ENCODE data around the gene CHST11. TPM values are rescaled to one million over a fixed set of nuclear protein-coding genes. Genes with fewer than 3 reads are reported as not detected.

The CHST11 gene
- total and polyA plus RNA-seq, 10 of the 15 experiments (the other 5 are each of a cell fraction or from before 2014, with no cell fraction given) = 1.9 to 38.1 (median 17.2) TPM

DNA sequence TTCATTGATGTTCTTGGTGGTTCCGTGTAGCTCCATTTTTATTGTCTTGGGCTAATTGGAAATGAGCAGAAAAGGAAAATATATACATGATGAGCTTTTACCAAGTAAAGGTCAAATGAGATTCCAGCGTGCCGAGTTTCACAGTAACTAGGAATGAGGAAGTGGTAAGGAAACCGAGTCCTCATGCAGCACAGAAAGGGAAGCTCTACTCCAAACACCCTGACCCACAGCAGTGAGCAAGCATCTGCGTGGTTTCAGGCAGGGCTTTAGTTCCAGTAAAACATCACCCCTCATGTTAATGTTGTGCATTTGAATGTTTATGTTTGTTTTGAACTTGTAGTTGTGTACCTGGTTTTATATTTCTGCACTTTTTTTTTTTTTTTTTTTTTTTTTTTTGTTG lies 293.3 kb downstream of the CHST11 start (continued):
- TF ChIP-seq, protein P1, sequence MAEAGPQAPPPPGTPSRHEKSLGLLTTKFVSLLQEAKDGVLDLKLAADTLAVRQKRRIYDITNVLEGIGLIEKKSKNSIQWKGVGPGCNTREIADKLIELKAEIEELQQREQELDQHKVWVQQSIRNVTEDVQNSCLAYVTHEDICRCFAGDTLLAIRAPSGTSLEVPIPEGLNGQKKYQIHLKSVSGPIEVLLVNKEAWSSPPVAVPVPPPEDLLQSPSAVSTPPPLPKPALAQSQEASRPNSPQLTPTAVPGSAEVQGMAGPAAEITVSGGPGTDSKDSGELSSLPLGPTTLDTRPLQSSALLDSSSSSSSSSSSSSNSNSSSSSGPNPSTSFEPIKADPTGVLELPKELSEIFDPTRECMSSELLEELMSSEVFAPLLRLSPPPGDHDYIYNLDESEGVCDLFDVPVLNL (IDR thresholded peaks at IDR 0.05; ENCODE audit: low read depth, low read length) = no peak
- TF ChIP-seq ZNF274 (IDR thresholded peaks at IDR 0.05; ENCODE audit: insufficient read depth, insufficient read length) = no peak
- TF ChIP-seq, protein P2, sequence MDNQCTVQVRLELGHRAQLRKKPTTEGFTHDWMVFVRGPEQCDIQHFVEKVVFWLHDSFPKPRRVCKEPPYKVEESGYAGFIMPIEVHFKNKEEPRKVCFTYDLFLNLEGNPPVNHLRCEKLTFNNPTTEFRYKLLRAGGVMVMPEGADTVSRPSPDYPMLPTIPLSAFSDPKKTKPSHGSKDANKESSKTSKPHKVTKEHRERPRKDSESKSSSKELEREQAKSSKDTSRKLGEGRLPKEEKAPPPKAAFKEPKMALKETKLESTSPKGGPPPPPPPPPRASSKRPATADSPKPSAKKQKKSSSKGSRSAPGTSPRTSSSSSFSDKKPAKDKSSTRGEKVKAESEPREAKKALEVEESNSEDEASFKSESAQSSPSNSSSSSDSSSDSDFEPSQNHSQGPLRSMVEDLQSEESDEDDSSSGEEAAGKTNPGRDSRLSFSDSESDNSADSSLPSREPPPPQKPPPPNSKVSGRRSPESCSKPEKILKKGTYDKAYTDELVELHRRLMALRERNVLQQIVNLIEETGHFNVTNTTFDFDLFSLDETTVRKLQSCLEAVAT (IDR thresholded peaks at IDR 0.05) = no peak
- TF ChIP-seq CUX1 (IDR thresholded peaks at IDR 0.05; ENCODE audit: insufficient replicate concordance, low read depth, low read length) = no peak
- peak; percentile 47 to 57; a peak in 3 of 4 replicates for TF ChIP-seq IKZF2 (IDR thresholded peaks at IDR 0.05)
- TF ChIP-seq, protein P3, sequence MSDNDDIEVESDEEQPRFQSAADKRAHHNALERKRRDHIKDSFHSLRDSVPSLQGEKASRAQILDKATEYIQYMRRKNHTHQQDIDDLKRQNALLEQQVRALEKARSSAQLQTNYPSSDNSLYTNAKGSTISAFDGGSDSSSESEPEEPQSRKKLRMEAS (IDR thresholded peaks at IDR 0.05; ENCODE audit: low read depth, low read length) = no peak
- TF ChIP-seq NR2F1 (conservative IDR thresholded peaks at IDR 0.05) = no peak
- TF ChIP-seq BACH1 (IDR thresholded peaks at IDR 0.05; ENCODE audit: borderline replicate concordance) = no peak
- TF ChIP-seq SPI1 (IDR thresholded peaks at IDR 0.05; ENCODE audit: borderline replicate concordance, insufficient read depth, low read depth, low read length) = peak; percentile 96
- no peak for TF ChIP-seq YBX1 (IDR thresholded peaks at IDR 0.05)
- TF ChIP-seq EP300 (IDR thresholded peaks at IDR 0.05; ENCODE audit: borderline replicate concordance in 1 of 2, control insufficient read depth in 1 of 2, low read depth in 2 of 2, low read length in 2 of 2) = peak in 1 of 2 experiments; percentile 36; a peak in 1 of 4 replicates
- TF ChIP-seq TCF12 (IDR thresholded peaks at IDR 0.05; ENCODE audit: low read depth, low read length) = no peak
